SK-N-SH (cell line): ENCODE results near the gene ERC2. TPM values are rescaled to one million over a fixed set of nuclear protein-coding genes. Genes with fewer than 3 reads are reported as not detected.

Experiments used
- CTCF ChIA-PET: fragments of 300-600, 350-600 bp; formaldehyde crosslinking; extraction: SDS; loops from one replicate; lab custom pipeline; 2021; lab: Yijun Ruan, JAX
- POLR2A ChIA-PET: fragments of 350-600 bp; sonication (Branson Sonifier 250); formaldehyde crosslinking; extraction: SDS; loops from one replicate; lab custom pipeline; 2020; ENCODE audit warnings: antibody characterized with exemption, inconsistent platforms; lab: Yijun Ruan, JAX
- DNase-seq: peaks from one replicate; pipeline ENCODE4 v3.0.0; 2012
- H2AFZ ChIP-seq: fragments of 200-600 bp; sonication (generic); 2 replicates; pipeline ENCODE4 v1.8.1; 2016; ENCODE audit warnings: antibody characterized with exemption, mild to moderate bottlenecking, low read depth
- H3F3A ChIP-seq: fragments of 200-600 bp; sonication (generic); replicated peaks from 2 replicates; pipeline ENCODE3; 2016; ENCODE audit warnings: antibody characterized with exemption, mild to moderate bottlenecking; ENCODE audit not compliant: insufficient read depth
- H3K27ac ChIP-seq, 2 experiments: fragments of 200-500 bp in 1 of 2; fragments of 200-600 bp in 1 of 2; sonication (Bioruptor generic) in 1 of 2; sonication (generic), shearing (Covaris generic) in 1 of 2; 2 replicates each; pipeline versions ENCODE4 v1.5.1 to v1.6.1; 2014 to 2016; ENCODE audit warnings: low read depth in 2 of 2, inconsistent platforms in 1 of 2, low read length in 1 of 2, mild to moderate bottlenecking in 1 of 2, mixed read lengths in 1 of 2
- H3K27me3 ChIP-seq: fragments of 200-600 bp; sonication (generic), shearing (Covaris generic); 2 replicates; pipeline ENCODE4 v1.6.1; 2016; ENCODE audit warnings: mixed run types; ENCODE audit not compliant: insufficient read depth
- H3K36me3 ChIP-seq, 2 experiments: fragments of 200-500 bp in 1 of 2; fragments of 200-600 bp in 1 of 2; sonication (Bioruptor generic) in 1 of 2; sonication (generic) in 1 of 2; replicated peaks in 1 of 2; 2 replicates each; pipeline versions ENCODE3 to v1.5.1; 2014 to 2016; ENCODE audit warnings: low read length in 1 of 2, mild to moderate bottlenecking in 1 of 2; ENCODE audit not compliant: insufficient read depth in 2 of 2, control insufficient read depth in 1 of 2
- H3K4me1 ChIP-seq, 2 experiments: fragments of 200-500 bp in 1 of 2; fragments of 200-600 bp in 1 of 2; sonication (Bioruptor generic) in 1 of 2; sonication (generic), shearing (Covaris generic) in 1 of 2; 2 replicates each; pipeline versions ENCODE4 v1.5.1 to v1.6.1; 2014 to 2016; ENCODE audit warnings: low read depth in 1 of 2, low read length in 1 of 2, mixed run types in 1 of 2; ENCODE audit not compliant: insufficient read depth in 2 of 2, control insufficient read depth in 1 of 2
- H3K4me2 ChIP-seq: fragments of 200-600 bp; sonication (generic), shearing (Covaris generic); 2 replicates; pipeline ENCODE4 v1.6.1; 2017; ENCODE audit warnings: mixed run types
- H3K4me3 ChIP-seq, 2 experiments: fragments of 200-500 bp in 1 of 2; fragments of 200-600 bp in 1 of 2; sonication (Bioruptor generic) in 1 of 2; sonication (generic), shearing (Covaris generic) in 1 of 2; 2 replicates each; pipeline versions ENCODE4 v1.5.1 to v1.8.1; 2014 to 2016; ENCODE audit warnings: low read depth in 2 of 2, inconsistent platforms in 1 of 2, low read length in 1 of 2, mild to moderate bottlenecking in 1 of 2, mixed read lengths in 1 of 2, moderate library complexity in 1 of 2
- H3K79me2 ChIP-seq: fragments of 200-600 bp; sonication (generic); 2 replicates; pipeline ENCODE4 v1.8.1; 2017; ENCODE audit warnings: mild to moderate bottlenecking; ENCODE audit not compliant: insufficient read depth
- H3K9ac ChIP-seq: fragments of 200-600 bp; sonication (generic); 2 replicates; pipeline ENCODE4 v1.6.1; 2017; ENCODE audit warnings: mixed run types
- H3K9me2 ChIP-seq: fragments of 200-600 bp; sonication (generic); 2 replicates; pipeline ENCODE4 v1.6.1; 2017; ENCODE audit warnings: mixed run types
- H3K9me3 ChIP-seq: fragments of 200-600 bp; sonication (generic); 2 replicates; pipeline ENCODE4 v1.6.1; 2017; ENCODE audit warnings: mixed run types, mild to moderate bottlenecking, moderate library complexity
- H4K20me1 ChIP-seq: fragments of 200-600 bp; sonication (generic); 2 replicates; pipeline ENCODE4 v1.6.1; 2017; ENCODE audit warnings: mild to moderate bottlenecking, mixed run types; ENCODE audit not compliant: insufficient read depth
- CHD2 ChIP-seq: fragments of 150-350 bp; IDR thresholded peaks from 2 replicates; pipeline ENCODE4 v1.6.1; 2018; ENCODE audit warnings: low read length; ENCODE audit not compliant: partially characterized antibody
- ELF1 ChIP-seq: IDR thresholded peaks from 2 replicates; pipeline ENCODE4 v1.4.0; 2012
- EZH2phosphoT487 ChIP-seq: fragments of 200-600 bp; sonication (generic); IDR thresholded peaks from 2 replicates; pipeline ENCODE4 v1.6.1; 2017; ENCODE audit warnings: low read depth, mixed run types, mild to moderate bottlenecking, antibody characterized with exemption, moderate library complexity, borderline replicate concordance
- FOSL2 ChIP-seq: IDR thresholded peaks from 2 replicates; pipeline ENCODE4 v1.4.0; 2012; ENCODE audit warnings: low read depth, mild to moderate bottlenecking, moderate library complexity, borderline replicate concordance
- FOXJ3 ChIP-seq: sonication (generic); formaldehyde crosslinking; IDR thresholded peaks from 2 replicates; pipeline ENCODE4 v1.5.1; 2020; ENCODE audit warnings: mild to moderate bottlenecking, missing genetic modification reagents
- FOXM1 ChIP-seq: IDR thresholded peaks from 2 replicates; pipeline ENCODE4 v1.4.0; 2012; ENCODE audit warnings: low read depth, mild to moderate bottlenecking
- JUND ChIP-seq: IDR thresholded peaks from 2 replicates; pipeline ENCODE4 v1.4.0; 2012
- NFIC ChIP-seq: IDR thresholded peaks from 2 replicates; pipeline ENCODE4 v1.4.0; 2012; ENCODE audit warnings: borderline replicate concordance
- PBX3 ChIP-seq: IDR thresholded peaks from 2 replicates; pipeline ENCODE4; 2012
- POLR2AphosphoS5 ChIP-seq: IDR thresholded peaks from 2 replicates; pipeline ENCODE4 v1.6.1; 2012; ENCODE audit warnings: low read depth, low read length
- RAD21 ChIP-seq: IDR thresholded peaks from 2 replicates; pipeline ENCODE4 v1.6.1; 2012; ENCODE audit warnings: mild to moderate bottlenecking, low read length
- RCOR1 ChIP-seq: fragments of 150-350 bp; IDR thresholded peaks from 2 replicates; pipeline ENCODE4 v1.6.1; 2017; ENCODE audit warnings: antibody characterized with exemption, low read length
- REST ChIP-seq: IDR thresholded peaks from 2 replicates; pipeline ENCODE4 v1.6.1; 2012; ENCODE audit warnings: mild to moderate bottlenecking, low read depth, low read length, moderate library complexity
- RFX5 ChIP-seq: IDR thresholded peaks from 2 replicates; pipeline ENCODE4 v1.6.1; 2012; ENCODE audit warnings: mild to moderate bottlenecking, improper control_type of control experiment, low read length
- RXRA ChIP-seq: IDR thresholded peaks from 2 replicates; pipeline ENCODE4 v1.4.0; 2012; ENCODE audit warnings: low read depth, mild to moderate bottlenecking, borderline replicate concordance
- TAF1 ChIP-seq: IDR thresholded peaks from 2 replicates; pipeline ENCODE4 v1.6.1; 2012; ENCODE audit warnings: low read depth, mild to moderate bottlenecking, low read length, moderate library complexity, borderline replicate concordance
- TCF12 ChIP-seq: IDR thresholded peaks from 2 replicates; pipeline ENCODE4 v1.4.0; 2012
- USF1 ChIP-seq: IDR thresholded peaks from 2 replicates; pipeline ENCODE4 v1.4.0; 2012; ENCODE audit warnings: low read depth, borderline replicate concordance
- polyA plus RNA-seq, 3 experiments: library from polyadenylated mRNA; depleted of rRNA; stranded (reverse); fragments of >200 nt; gene quantifications; 2 replicates each; pipeline ENCODE4 v1.2.3, GENCODE V29; 2012
- TF ChIP-seq, protein P1 (sequence below): fragments of 150-350 bp; IDR thresholded peaks from 2 replicates; pipeline ENCODE4 v1.6.1; 2016; ENCODE audit warnings: mild to moderate bottlenecking, low read depth, low read length
- TF ChIP-seq, protein P2 (sequence below): IDR thresholded peaks from 2 replicates; pipeline ENCODE4 v1.4.0; 2012; ENCODE audit warnings: low read depth, borderline replicate concordance

The ERC2 gene
- polyA plus RNA-seq, 1 of the 3 experiments (the other 2 are of a cell fraction) = 1.6 TPM

- H3K4me1 ChIP-seq = peaks cover 8 to 9% of the 10 kb centered on the region in 2 experiments; a peak in 3 of 4 replicates
- CTCF ChIA-PET = interaction anchor here (0.7 to 1.2 kb wide), 3 partner anchors 30 to 473 kb away, joined by 3 to 4 read pairs (median 3); no protein-coding TSS in a partner anchor
Observed at GRCh38 chr3:55716044-55716443, 752.2 kb downstream of the ERC2 start.

GRCh38 chr3:55714057-55714456, 754.2 kb downstream of the ERC2 start:
- Histone ChIP-seq H3K9ac (no peak overlapping the region), H2AFZ (no peak overlapping the region), H3K79me2 (no peaks in the 10 kb centered on the region), H3F3A (peaks cover 13% of the 10 kb centered on the region), H3K36me3 (no peaks in the 10 kb centered on the region), H3K4me1 (peaks cover 8 to 9% of the 10 kb centered on the region in 2 experiments; a peak in 3 of 4 replicates), H3K27ac (no peak overlapping the region), H3K9me2 (no peaks in the 10 kb centered on the region), H3K4me3 (no peak overlapping the region), H3K9me3 (no peaks in the 10 kb centered on the region), H3K27me3 (no peaks in the 10 kb centered on the region), H4K20me1 (no peaks in the 10 kb centered on the region), H3K4me2 (no peak overlapping the region)
- ChIA-PET CTCF (no interaction called here), POLR2A (no interaction called here)
- no peak for DNase-seq
- TF ChIP-seq PBX3 = no peak
- no peak for TF ChIP-seq EZH2phosphoT487
- no peak for TF ChIP-seq FOSL2
- TF ChIP-seq RFX5 = no peak
- no peak for TF ChIP-seq USF1
- TF ChIP-seq TAF1 = no peak
- TF ChIP-seq, protein P1, sequence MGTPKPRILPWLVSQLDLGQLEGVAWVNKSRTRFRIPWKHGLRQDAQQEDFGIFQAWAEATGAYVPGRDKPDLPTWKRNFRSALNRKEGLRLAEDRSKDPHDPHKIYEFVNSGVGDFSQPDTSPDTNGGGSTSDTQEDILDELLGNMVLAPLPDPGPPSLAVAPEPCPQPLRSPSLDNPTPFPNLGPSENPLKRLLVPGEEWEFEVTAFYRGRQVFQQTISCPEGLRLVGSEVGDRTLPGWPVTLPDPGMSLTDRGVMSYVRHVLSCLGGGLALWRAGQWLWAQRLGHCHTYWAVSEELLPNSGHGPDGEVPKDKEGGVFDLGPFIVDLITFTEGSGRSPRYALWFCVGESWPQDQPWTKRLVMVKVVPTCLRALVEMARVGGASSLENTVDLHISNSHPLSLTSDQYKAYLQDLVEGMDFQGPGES = no peak
- TF ChIP-seq RAD21 = no peak
- TF ChIP-seq RCOR1 = no peak
- no peak for TF ChIP-seq TCF12
- TF ChIP-seq NFIC = no peak
- TF ChIP-seq REST = no peak
- TF ChIP-seq, protein P2, sequence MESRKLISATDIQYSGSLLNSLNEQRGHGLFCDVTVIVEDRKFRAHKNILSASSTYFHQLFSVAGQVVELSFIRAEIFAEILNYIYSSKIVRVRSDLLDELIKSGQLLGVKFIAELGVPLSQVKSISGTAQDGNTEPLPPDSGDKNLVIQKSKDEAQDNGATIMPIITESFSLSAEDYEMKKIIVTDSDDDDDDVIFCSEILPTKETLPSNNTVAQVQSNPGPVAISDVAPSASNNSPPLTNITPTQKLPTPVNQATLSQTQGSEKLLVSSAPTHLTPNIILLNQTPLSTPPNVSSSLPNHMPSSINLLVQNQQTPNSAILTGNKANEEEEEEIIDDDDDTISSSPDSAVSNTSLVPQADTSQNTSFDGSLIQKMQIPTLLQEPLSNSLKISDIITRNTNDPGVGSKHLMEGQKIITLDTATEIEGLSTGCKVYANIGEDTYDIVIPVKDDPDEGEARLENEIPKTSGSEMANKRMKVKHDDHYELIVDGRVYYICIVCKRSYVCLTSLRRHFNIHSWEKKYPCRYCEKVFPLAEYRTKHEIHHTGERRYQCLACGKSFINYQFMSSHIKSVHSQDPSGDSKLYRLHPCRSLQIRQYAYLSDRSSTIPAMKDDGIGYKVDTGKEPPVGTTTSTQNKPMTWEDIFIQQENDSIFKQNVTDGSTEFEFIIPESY = no peak
- no peak for TF ChIP-seq FOXJ3 (CRISPR knock-in tag)
- no peak for TF ChIP-seq POLR2AphosphoS5

More at GRCh38 chr3:55716044-55716443, 752.2 kb downstream of the ERC2 start:
- H3K36me3 ChIP-seq = no peaks in the 10 kb centered on the region
- peaks cover 13% of the 10 kb centered on the region for H3F3A ChIP-seq
- no peak overlapping the region for H2AFZ ChIP-seq
- no peaks in the 10 kb centered on the region for H3K9me3 ChIP-seq
- no peak overlapping the region for H3K4me2 ChIP-seq
- H3K9me2 ChIP-seq = no peaks in the 10 kb centered on the region
- POLR2A ChIA-PET = no interaction called here
- no peaks in the 10 kb centered on the region for H4K20me1 ChIP-seq
- H3K27me3 ChIP-seq = no peaks in the 10 kb centered on the region
- DNase-seq = no peak
- H3K79me2 ChIP-seq = no peaks in the 10 kb centered on the region
- TF ChIP-seq FOXM1 = no peak
- no peak for TF ChIP-seq RAD21
- no peak for TF ChIP-seq RXRA
- no peak for TF ChIP-seq ELF1
- no peak for TF ChIP-seq USF1
- no peak for TF ChIP-seq CHD2
- no peak for TF ChIP-seq JUND
- H3K4me3 ChIP-seq = no peak overlapping the region
- H3K9ac ChIP-seq = no peak overlapping the region
- no peak overlapping the region for H3K27ac ChIP-seq
